SK-N-SH treated with all-trans-retinoic acid at 6 μM for 48 hours (cell line): ENCODE measurements around the gene KCNN2.

Experiments
- ATAC-seq: fragments of 200-7000 bp; cut with Tn5 transposase; 3 replicates; pipeline ENCODE4 v1.9.1; 2020; ENCODE audit warnings: mild to moderate bottlenecking, moderate library complexity
- BACH2 ChIP-seq: fragments of 250-450 bp; sonication (Bioruptor Pico); IDR thresholded peaks from 2 replicates; pipeline ENCODE4 v1.9.0; 2021; ENCODE audit warnings: mild to moderate bottlenecking, borderline replicate concordance
- CREB5 ChIP-seq: fragments of 250-450 bp; sonication (Bioruptor Pico); IDR thresholded peaks from 2 replicates; pipeline ENCODE4 v1.5.1; 2020; ENCODE audit warnings: low read depth, mild to moderate bottlenecking, moderate library complexity
- CSDC2 ChIP-seq: fragments of 250-450 bp; sonication (Bioruptor Pico); IDR thresholded peaks from 2 replicates; pipeline ENCODE4 v1.5.0; 2020; ENCODE audit warnings: mild to moderate bottlenecking, moderate library complexity
- CSRNP3 ChIP-seq: fragments of 250-450 bp; sonication (Bioruptor Pico); IDR thresholded peaks from 2 replicates; pipeline ENCODE4 v1.5.1; 2021; ENCODE audit warnings: mild to moderate bottlenecking, moderate library complexity
- ISL1 ChIP-seq: fragments of 250-450 bp; sonication (Bioruptor Pico); IDR thresholded peaks from 2 replicates; pipeline ENCODE4 v2.1.2; 2022; ENCODE audit warnings: mild to moderate bottlenecking, moderate library complexity
- OSR1 ChIP-seq: fragments of 250-450 bp; sonication (Bioruptor Pico); IDR thresholded peaks from 2 replicates; pipeline ENCODE4 v1.8.0; 2022; ENCODE audit warnings: moderate library complexity, mild to moderate bottlenecking, inconsistent platforms
- PATZ1 ChIP-seq: fragments of 250-450 bp; sonication (Bioruptor Pico); IDR thresholded peaks from 2 replicates; pipeline ENCODE4 v1.8.0; 2020; ENCODE audit warnings: mild to moderate bottlenecking, moderate library complexity, borderline replicate concordance
- POU6F1 ChIP-seq: fragments of 250-450 bp; sonication (Bioruptor Pico); IDR thresholded peaks from 2 replicates; pipeline ENCODE4 v1.8.0; 2021; ENCODE audit warnings: low read depth, mild to moderate bottlenecking, moderate library complexity, borderline replicate concordance
- PPARA ChIP-seq: fragments of 250-450 bp; sonication (Bioruptor Pico); IDR thresholded peaks from 2 replicates; pipeline ENCODE4 v1.5.0; 2020; ENCODE audit warnings: mild to moderate bottlenecking, borderline replicate concordance
- RARB ChIP-seq: fragments of 250-450 bp; sonication (Bioruptor Pico); IDR thresholded peaks from 2 replicates; pipeline ENCODE4 v1.8.0; 2021; ENCODE audit warnings: mild to moderate bottlenecking, moderate library complexity
- SNAI2 ChIP-seq: fragments of 250-450 bp; sonication (Bioruptor Pico); IDR thresholded peaks from 2 replicates; pipeline ENCODE4 v1.5.0; 2020; ENCODE audit warnings: mild to moderate bottlenecking, moderate library complexity
- TCF4 ChIP-seq: fragments of 250-450 bp; sonication (Bioruptor Pico); IDR thresholded peaks from 2 replicates; pipeline ENCODE4 v1.8.0; 2021; ENCODE audit warnings: mild to moderate bottlenecking, moderate library complexity, borderline replicate concordance
- TOX ChIP-seq: fragments of 250-450 bp; sonication (Bioruptor Pico); IDR thresholded peaks from 2 replicates; pipeline ENCODE4 v1.8.0; 2021; ENCODE audit warnings: mild to moderate bottlenecking, moderate library complexity, borderline replicate concordance
- TSHZ2 ChIP-seq: fragments of 250-450 bp; sonication (Bioruptor Pico); IDR thresholded peaks from 2 replicates; pipeline ENCODE4 v1.5.0; 2020; ENCODE audit warnings: mild to moderate bottlenecking, moderate library complexity
- ZFP3 ChIP-seq: fragments of 250-450 bp; sonication (Bioruptor Pico); IDR thresholded peaks from 2 replicates; pipeline ENCODE4 v1.5.0; 2020; ENCODE audit warnings: mild to moderate bottlenecking, moderate library complexity
- ZFP30 ChIP-seq: fragments of 450-650 bp; formaldehyde crosslinking; IDR thresholded peaks from 2 replicates; pipeline ENCODE4 v1.5.0; 2022; ENCODE audit warnings: mild to moderate bottlenecking, moderate library complexity
- ZNF565 ChIP-seq: fragments of 450-650 bp; formaldehyde crosslinking; conservative IDR thresholded peaks from 2 replicates; pipeline ENCODE4 v1.5.0; 2020; ENCODE audit warnings: low read depth, mild to moderate bottlenecking, moderate library complexity
- ZNF8 ChIP-seq: fragments of 450-650 bp; formaldehyde crosslinking; IDR thresholded peaks from 2 replicates; pipeline ENCODE4 v1.5.0; 2020; ENCODE audit warnings: mild to moderate bottlenecking, moderate library complexity

KCNN2 gene

GRCh38 chr5:114314061-114314460 lies 47.8 kb upstream of the KCNN2 start:
- ATAC-seq: no peak
- TF ChIP-seq ZFP3 (CRISPR knock-in tag): no peak
- no peak for TF ChIP-seq CSRNP3 (CRISPR knock-in tag)
- TF ChIP-seq POU6F1 (CRISPR knock-in tag): no peak
- TF ChIP-seq ZFP30 (CRISPR knock-in tag): no peak
- TF ChIP-seq SNAI2 (CRISPR knock-in tag): no peak
- no peak for TF ChIP-seq TCF4
- no peak for TF ChIP-seq ISL1 (CRISPR knock-in tag)
- TF ChIP-seq CSDC2: no peak
- TF ChIP-seq RARB (CRISPR knock-in tag): no peak
- TF ChIP-seq ZNF8 (CRISPR knock-in tag): no peak
- TF ChIP-seq, all 23 proteins: peak for 0

- ATAC-seq: no peak
Measured at GRCh38 chr5:114316167-114316566, 45.7 kb upstream of the KCNN2 start.

GRCh38 chr5:114317751-114318150 lies 44.1 kb upstream of the KCNN2 start:
- no peak for TF ChIP-seq ZNF565
- no peak for ATAC-seq

More at GRCh38 chr5:114316167-114316566, 45.7 kb upstream of the KCNN2 start:
- no peak for TF ChIP-seq CSRNP3 (CRISPR knock-in tag)
- TF ChIP-seq, all 23 proteins: peak for 0

- TF ChIP-seq CSDC2: no peak
- no peak for ATAC-seq
Measured at GRCh38 chr5:114319236-114319635, 42.6 kb upstream of the KCNN2 start.

- no peak for ATAC-seq
- no peak for TF ChIP-seq TOX (CRISPR knock-in tag)
- TF ChIP-seq ISL1 (CRISPR knock-in tag): no peak
- no peak for TF ChIP-seq ZFP3 (CRISPR knock-in tag)
- no peak for TF ChIP-seq CSDC2
- no peak for TF ChIP-seq ZFP30 (CRISPR knock-in tag)
- TF ChIP-seq PATZ1 (CRISPR knock-in tag): no peak
- TF ChIP-seq CREB5 (CRISPR knock-in tag): no peak
- TF ChIP-seq OSR1 (CRISPR knock-in tag): no peak
- TF ChIP-seq, all 23 proteins: peak for 0
Measured at GRCh38 chr5:114319821-114320220, 42.0 kb upstream of the KCNN2 start.

GRCh38 chr5:114324282-114324681 lies 37.6 kb upstream of the KCNN2 start:
- no peak for ATAC-seq
- no peak for TF ChIP-seq CSDC2
- TF ChIP-seq TSHZ2: no peak
- no peak for TF ChIP-seq BACH2
- TF ChIP-seq PATZ1 (CRISPR knock-in tag): no peak
- TF ChIP-seq ZNF565: no peak
- TF ChIP-seq CREB5 (CRISPR knock-in tag): no peak
- TF ChIP-seq TOX (CRISPR knock-in tag): no peak
- TF ChIP-seq ZFP3 (CRISPR knock-in tag): no peak
- no peak for TF ChIP-seq ISL1 (CRISPR knock-in tag)
- TF ChIP-seq PPARA (CRISPR knock-in tag): no peak
